ENCODE data around the gene ACTR3C.
"Not testable (repeated sequence)": the region's sequence is repeated elsewhere in the genome, so short reads cannot be mapped to it uniquely, and the experiment has no call there.

Gene ACTR3C

DNA sequence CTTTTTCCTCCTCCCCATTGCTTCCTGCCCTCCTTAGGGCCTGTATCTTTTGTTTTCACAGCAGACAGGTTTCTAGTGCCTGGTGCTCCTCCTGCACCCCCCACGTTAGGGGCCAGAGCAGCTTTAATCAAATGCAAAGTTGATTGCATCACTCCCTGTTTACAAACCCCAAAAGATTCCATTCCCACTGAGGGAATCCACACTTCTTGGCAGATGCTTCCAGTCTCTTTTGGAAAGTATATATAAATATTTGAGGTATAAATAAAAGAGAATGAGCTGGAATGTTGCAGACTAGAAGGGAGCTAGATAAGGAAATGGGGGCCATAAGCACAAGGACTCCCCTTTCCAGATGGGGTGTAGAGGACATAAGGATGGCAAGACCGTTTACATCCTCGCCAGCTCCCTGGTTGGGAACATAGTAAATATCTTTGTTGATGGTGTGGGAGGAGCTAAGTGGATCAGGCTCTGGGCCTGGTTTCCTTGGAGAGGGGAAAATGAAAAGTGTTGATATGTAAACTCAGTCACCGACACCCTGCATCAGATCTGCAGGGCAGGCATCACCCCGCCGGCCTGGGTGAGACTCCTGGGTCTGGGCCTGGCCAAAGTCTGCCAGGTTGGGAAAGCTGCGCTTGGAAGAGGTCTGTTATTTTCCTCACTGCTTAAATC lies 11.9 kb upstream of the ACTR3C start:
- DNase-seq, result no peak

DNA sequence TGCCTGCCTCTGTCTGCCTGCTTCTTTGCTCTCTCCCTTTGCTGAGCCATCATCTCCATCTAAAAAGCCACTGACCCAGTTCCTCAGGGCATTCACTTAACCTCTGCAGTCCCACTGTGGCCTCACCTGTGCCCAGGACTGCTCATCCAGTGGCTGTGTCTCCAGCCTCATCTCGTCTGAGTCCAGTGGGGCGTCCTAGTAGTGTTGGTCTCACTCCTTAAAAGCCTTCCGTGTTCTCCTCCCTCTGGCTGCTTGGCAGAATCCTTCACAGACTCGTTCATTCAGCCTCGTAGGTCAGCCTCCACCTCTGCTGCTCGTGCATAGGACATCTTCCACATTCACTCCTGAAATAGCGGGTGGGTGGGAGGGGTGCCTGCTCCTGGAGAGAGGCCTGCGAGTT lies 10.8 kb upstream of the ACTR3C start:
- no peak for DNase-seq

DNA sequence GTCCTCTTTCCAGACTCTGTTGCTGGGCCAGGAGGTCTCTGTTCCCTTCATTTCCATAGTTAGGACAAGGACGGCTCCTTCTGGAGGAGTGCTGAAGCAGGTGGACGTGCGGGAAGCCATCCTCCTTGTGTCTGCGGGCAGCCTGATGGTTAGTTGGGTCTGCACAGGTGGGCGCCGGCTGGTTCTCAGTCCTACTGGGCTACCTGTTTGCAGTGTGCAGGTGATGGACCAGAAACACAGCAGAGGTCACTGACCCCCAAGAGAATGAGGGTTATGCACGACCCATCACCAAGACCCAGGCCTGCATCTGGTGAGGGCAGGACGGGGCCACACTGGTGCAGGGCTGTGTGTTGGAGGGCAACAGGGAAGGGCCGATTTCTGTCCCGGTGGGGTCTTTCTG lies 10.3 kb upstream of the ACTR3C start:
- no peak for DNase-seq

DNA sequence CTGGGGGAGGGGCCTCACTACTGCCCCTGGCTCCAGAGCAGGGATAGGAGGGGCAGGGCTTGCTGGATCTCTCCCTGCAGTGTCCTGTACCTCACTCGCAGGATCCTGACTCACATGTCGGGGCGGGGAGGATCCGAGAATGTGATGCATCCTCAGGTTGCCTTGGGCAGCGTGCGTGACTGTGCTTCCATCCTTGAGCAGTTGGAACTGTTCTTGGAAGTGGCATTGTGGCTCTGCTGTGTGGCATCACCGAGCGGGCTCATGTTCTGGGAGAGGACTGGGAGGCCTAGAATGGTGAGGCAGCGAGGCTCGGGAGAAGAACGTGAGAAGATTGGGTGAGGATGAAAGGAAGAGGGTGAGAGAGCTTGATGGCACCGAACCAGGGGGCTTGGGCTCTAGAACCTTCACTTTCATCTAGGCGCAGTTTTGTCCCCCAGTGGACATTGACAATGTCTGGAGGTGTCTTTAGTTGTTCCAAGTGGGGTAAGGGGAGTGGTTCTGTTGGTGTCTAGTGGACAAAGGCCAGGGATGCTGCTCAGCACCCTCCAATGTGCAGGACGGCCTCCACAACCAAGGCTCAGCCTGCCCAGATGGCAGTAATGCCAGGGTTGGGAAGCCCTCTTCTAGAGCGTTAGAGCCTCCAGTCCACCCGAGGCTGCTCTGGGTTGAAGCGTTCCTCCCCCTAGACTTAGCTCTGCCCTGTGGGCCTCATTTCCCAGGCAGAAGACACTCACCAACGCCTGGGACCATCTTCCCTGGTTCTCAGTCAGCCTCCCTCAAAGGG lies 9.7 kb upstream of the ACTR3C start:
- no peak for DNase-seq

DNA sequence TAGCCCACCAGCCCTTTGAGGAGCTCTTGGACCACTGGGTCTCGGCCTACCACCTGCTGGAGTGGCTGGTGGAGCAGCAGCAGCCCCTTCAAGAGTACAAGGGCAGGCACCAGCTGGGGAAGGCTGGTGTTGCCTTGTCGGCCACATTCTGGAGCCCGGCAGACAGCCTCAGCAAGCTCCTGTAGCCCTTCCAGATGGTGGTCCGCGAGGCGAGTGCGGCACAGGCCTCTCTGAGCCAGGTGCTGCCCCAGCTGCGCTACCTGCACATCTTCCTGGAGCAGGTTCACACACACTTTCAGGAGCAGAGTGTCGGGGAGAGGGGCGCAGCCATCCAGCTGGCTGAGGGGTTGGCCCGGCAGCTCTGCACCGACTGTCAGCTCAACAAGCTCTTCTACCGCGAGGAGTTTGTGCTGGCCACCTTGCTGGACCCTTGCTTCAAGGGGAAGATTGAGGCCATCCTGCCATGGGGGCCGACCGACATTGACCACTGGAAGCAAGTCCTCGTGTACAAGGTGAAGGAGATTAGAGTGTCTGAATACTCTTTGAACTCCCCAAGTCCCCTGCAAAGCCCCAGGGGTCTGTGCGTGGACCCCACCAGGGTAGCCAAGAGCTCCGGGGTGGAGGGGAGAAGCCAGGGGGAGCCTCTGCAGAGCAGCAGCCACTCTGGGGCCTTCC lies 7.0 kb upstream of the ACTR3C start:
- DNase-seq, result no peak

DNA sequence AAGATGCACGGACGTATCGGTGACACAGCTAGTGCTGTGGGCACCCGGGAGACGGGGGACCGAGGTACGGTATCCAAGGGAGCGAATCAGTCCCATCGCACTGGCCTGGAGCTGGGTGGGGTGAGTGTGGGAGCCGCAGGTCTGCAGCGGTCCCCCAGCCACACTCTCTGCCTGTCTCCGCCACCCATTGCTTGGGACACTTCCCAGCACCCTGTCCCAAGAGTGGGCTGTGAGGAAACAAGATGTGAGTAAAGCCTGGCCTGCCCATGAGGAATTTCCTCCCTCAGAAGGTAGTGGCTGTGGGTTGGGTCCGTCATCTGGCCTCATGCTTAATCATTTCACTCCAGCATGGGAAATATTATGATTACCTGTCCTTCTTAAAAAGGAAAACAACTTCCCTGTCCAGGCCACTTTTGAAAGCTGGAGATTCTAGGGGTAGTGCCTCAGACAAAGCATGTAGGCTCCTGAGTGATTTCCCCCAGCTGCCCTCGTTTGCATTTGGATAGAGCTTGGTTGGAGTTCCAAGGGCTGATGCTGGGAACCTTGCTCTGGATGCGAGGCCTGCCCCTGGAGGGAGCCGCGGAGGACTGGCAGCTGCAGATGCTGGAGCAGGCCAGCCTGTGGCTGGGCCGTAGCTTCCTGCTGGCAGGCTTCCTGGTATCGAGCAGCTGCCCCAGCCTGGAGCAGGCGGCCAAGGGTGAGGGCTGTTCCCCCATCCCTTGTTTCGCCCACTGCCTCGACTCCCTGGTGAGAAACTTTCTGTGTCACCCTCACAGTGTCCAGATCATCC lies 6.2 kb upstream of the ACTR3C start:
- no peak for DNase-seq

DNA sequence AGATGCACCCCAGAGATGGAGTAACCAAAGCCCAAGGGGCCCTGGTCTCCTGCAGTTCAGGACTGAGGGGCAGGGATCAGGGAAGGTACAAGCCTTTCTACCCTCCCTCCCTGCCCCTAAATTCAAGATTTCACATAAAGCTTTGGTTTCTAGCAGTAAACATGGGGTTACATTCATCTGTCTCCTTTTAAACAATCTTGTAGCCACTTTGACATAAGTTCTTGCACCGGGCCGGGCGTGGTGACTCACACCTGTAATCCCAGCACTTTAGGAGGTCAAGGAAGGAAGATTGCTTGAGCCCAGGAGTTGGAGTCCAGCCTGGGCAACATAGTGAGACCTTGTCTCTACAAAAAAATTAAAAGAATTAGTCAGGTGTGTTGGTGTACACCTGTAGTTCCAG lies 4.0 kb upstream of the ACTR3C start:
- no peak for DNase-seq

DNA sequence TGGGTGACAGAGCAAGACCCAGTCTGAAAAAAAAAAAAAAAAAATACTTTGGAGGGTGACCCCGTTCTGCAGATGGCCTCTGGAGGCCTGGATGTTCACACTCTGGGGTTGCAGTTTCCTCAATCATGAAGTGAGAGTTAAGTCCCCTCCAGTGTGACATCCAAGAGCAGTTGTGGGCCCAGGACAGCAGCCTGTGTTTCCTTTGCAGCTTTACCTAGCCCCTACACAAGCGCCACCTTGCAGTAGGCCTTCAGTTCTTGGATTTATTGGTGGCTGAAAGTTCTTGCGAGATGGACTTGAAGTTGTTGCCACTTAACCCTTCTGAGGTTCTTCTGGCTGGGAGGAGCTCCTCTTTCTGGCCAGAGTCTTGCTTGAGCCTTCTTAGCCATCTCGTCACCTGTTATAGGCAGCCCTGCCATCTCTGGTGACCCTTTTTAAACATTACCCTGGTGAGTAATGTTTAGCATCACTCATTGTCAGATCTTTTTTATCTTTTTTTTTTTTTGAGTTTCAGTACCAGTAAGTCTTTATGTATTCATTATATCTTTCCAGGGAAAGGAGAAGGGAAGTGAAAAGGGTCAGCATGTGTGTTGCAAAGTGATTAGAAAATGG lies 3.4 kb upstream of the ACTR3C start:
- DNase-seq, result no peak

DNA sequence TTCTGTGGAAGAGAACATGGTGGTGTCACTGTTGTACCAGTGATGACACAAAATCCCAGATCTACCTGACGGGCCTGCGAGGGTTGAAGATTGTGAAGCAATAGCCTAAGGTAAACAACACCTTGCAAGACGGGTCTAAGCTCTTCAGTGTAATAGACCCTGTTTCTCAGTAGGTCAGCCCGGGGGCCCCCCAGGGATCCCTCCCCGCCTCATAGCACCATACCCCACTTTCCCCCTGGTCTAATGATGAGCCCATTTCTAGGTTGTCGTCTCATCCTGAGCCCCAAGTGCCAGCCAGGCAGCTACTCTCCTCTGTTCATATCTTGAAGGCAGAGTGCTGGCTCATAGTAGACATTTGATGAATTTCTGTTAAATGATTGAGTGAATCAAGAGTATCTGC lies 2.6 kb upstream of the ACTR3C start:
- DNase-seq, result no peak

DNA sequence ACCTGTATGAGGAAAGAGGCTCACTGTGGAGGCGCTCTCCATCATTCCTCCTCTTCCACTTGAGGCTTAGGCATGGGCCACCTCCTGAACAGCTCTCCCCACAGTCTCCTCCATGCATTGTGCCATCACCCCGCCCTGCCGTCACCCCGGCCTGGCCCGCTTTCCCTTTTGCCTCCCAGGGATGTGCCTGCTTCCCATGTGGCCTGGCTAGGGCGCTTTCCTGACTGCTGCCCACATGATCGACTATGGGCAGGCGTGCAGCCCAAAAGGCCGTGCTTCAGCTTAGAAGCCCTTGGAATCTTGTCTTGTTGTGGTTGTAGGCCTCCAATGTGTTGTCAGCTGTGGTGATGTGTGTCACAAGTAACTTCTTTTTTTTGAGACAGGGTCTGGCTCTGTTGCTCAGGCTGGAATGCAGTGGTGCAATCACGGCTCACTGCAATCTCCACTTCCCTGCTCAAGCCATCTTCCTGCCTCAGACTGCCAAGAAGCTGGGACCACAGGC lies 1.8 kb upstream of the ACTR3C start:
- no peak for DNase-seq

DNA sequence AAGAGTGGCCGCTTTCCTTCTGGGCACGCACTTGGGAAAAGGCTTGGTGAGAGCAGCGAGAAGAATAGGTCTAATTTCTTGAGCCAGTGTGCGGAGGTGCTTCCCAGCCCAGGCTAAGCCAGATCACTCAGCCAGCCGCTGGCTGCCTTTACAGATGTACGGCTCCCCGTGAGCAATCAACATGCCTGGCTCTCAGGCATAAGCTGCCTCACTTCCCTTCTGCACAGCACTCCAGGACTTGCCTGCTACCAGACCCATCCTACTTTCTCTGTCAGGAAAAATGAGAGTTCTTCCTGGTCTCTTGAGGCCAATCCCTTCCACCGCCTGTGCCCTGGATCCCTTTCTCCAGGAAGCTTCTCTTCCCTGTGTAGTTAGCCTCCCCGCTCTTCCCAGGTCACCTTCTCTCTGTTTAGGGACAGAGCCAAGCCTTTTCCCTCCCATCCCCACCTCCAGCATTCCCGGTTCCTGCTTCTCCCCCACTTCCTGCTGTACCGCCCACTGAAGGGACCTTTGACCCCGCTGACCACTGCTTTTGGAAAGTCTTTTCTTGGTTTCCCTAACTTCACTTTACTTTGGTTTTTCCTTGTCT lies 1.1 kb upstream of the ACTR3C start:
- no peak for DNase-seq

DNA sequence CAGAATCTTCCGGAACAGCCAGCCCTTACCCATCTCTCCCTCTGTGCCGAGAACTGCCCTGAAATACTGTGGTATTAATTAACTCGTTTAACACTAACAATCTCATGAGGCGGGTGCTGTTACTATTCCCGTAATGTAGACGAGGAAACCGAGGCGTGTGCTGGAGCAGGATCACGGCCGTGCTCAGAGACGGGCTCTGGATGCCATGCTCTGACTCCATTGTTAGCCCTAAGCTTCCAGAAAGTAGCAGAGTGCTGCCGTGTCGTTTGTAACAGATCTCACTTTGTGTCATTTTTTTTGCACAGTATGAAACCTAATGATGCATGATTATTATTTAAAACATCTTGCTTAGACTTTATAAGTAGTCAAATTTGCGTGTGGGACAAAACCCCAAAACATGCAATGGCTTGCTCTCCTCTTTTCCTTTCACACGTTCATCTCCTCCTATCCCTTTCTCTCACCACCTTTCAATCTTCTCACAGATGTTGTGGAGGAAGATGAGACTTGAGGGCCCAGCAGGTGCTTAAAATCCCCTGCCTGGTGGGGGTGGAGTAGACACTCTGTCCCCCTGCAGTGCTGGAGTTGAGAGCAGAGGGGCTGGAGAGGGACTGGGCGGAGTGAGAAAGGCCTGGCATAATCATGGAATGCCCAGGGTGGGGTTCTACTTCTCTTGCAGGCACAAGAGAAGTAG lies 482 bp upstream of the ACTR3C start:
- no peak for DNase-seq

DNA sequence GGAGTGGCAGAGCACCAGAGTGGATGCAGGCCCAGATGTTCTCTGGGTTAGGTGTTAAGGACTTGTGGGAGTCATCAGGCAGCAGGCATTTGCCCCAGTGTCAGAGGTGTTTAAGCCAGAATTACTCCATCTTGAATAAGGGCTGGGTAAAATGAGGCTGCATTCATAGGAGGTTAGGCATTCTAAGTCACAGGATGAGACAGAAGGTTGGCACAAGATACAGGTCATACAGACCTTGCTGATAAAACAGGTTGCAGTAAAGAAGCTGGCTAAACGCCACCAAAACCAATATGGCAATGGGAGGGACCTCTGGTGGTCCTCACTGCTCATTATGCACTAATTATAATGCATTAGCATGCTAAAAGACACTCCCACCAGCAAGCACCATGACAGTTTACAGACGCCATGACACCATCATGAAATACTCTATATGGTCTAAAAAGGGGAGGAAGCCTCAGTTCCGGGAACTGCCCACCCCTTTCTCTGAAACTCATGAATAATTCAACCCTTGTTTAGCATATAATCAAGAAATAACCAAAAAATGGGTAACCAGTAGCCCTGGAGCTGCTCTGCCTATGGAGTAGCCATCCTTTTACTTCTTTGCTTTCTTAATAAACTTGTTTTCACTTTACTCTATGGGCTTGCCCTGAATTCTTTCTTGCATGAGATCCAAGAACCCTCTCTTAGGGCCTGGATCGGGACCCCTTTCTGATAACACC lies 1.1 kb downstream of the ACTR3C start:
- DNase-seq, result no peak

DNA sequence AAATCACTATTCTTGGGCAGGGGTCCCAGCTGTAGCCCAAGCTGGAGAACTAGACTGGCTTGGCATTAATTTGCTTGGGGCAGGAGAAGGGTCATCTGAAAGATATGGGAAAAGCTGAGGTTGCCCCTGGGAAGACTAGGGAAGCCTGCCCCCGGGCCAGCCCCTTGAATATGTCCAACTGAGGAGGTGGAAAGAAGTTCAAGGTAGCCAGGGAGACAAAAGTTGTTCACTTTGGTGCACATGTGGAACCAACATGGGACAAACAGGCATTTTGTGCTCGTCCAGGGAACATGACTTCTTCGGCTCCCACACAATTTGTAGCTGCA lies 1.6 kb downstream of the ACTR3C start:
- no peak for DNase-seq

DNA sequence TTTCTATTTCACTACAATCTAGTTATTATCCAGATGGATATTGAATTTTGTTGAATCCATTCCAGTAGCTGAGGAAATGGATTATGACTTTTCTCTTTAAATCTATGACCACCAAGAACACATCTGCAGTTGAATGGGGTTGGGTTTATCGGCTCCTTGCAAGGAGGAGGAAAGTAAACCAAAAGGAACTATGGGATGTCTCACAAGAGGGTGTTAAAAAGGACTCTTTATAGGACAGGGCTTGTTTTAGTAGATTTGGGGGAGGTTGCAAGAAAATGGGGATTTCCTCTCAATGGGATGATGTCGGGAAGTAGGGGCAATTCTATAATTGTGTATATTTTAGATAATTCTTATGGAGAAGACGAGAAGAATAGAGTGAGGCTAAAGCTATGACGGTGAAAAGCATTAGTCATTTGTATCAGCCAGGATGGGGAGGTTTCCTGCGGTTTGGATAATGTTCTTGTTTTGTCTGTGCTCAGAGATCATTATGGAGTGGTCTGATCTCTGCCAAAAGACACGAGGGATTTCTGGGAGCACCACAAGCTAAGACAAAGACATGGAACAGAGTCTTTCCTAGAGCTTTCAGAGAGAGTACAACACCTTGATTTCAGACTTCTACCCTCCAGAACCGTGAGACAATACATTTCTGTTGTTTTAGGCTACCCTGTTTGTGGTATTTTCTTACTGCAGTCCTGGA lies 5.4 kb downstream of the ACTR3C start:
- no peak for DNase-seq

DNA sequence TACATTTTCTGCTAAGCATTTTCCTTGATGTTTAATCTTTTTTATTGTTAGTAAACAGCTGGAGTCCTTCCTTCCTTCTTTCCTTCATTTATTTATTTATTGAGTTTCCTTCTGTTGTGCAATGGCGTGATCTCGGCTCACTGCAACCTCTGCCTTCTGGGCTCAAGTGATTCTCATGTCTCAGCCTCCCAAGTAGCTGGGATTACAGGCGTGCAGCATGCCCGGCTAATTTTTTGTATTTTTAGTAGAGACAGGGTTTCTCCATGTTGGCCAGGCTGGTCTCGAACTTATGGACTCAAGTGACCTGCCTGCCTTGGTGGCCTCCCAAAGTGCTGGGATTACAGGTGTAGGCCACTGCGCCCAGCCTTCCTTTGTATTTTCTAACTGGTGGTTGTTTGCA lies 6.4 kb downstream of the ACTR3C start:
- DNase-seq, result not testable (repeated sequence)

DNA sequence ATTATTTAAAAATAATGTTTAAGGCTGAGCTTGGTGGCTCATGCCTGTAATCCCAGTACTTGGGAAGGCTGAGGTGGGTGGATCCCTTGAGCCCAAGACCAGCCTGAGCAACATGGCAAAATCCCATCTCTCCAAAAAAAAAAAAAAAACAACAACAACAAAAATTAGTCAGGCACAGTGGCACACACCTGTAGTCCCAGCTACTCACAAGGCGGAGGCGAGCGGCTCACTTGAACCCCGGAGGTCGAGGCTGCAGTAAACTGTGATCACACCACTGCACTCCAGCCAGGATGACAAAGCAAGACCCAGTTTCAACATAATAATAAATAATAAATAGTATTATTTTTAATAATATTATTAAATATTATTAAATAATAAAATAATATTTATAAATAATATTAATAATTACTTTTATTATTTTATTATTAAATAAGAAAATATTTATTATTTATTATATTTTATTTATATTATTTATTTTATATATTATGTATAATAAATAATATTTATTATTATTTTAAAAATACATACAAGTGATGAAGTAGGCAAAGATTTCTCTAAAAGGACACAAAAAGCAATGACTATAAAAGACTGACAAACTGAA lies 8.6 kb downstream of the ACTR3C start:
- DNase-seq, result no peak

DNA sequence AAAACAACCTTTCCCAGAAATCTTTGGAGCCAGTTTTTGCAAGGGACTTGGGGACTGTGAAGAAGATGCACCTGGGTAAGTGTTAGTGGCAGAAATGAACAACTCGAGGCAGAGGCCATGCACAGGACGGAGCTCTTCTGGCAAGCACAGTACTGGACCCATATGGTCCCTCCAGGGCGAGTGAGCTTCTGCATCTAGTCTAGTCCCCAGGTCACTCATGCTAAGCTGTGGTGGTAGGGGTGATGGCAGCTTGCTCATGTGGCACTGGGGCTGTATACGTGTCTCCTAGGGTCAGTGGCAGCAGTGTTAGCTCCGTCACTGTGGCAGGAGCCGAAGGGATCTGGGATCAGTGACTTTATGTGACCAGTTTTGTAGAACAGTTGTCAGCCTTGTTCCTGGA lies 9.5 kb downstream of the ACTR3C start:
- DNase-seq, result no peak

DNA sequence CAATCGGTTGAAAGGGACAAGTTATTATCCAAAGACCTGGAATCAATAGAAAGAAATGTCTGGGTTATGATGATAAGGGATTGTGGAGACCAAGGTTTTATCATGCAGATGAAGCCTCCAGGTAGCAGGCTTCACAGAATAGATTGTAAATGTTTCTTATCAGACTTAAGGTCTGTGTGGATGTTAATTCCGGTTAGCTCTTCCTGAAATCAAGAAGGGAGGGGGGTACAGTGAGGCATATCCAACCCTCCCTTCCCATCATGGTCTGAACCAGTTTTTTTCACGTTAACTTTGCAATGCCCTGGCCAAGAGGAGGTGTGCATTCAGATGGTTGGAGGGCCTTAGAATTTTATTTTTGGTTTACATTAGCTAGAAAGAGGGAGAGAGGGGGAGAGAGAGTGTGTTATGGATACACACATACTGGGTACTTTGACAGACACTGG lies 10.0 kb downstream of the ACTR3C start:
- no peak for DNase-seq
